Measurements from ENCODE around the gene PDE2A.

DNA sequence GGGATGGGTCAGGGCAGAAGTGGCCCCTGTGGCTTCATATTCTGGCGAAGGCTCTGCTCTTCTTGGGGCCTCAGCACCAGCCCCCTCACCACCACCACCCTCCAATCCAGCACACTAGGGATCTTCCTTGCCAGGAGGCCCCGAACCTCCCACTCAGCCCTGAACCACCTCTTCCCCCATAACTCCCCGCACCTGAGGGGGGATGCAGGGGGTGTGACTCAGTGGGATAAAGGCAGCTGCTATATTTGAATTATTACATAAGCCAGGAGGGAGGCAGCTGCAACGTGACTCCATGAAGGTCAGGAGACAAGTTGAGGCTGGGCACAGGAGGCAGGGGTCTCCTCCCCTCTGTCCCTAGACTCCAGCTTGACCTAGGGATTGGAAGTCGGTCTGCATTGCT, 5.6 kb upstream of the PDE2A start:
- TF ChIP-seq POLR2A (IDR thresholded peaks at IDR 0.05; ENCODE audit: low read depth, low read length) (no peak), TAF1 (IDR thresholded peaks at IDR 0.05; ENCODE audit: low read depth, low read length) (no peak), PAX5 (IDR thresholded peaks at IDR 0.05; ENCODE audit: insufficient read depth, low read length, severe bottlenecking) (no peak), POLR2AphosphoS5 (IDR thresholded peaks at IDR 0.05; ENCODE audit: low read depth, low read length) (no peak)
